ENCODE measurements around the gene CMIP.

DNA sequence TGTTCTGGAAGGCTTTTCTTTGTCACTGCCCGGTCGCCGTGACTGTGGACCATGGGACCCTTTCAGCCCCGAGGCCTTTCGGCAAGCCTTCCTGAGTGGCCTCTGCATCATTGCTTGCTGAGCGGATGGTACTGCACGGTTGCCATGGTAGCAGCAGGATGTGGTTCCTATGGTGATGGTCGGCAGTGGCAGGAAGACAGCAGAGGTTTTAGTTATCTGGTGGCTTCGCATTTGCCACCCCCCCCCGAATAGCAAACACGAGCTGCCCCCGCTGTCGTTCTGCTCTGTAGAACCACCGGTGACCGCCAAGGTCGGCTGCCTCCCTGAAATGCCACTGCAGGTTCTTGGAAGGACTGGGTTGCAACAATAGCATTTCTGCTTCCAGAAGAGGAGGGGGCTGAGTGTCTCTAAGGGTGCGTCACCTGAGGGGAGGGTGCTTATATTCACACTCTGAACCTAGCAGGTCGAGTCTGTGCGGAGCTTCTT is 76.6 kb downstream of the CMIP start:
- TF ChIP-seq RAD21 (conservative IDR thresholded peaks at IDR 0.05) (peak; percentile 55), SMC3 (conservative IDR thresholded peaks at IDR 0.05; ENCODE audit: poor library complexity) (peak; percentile 64), POLR2AphosphoS5 (IDR thresholded peaks at IDR 0.05) (peak; percentile 76), EP300 (conservative IDR thresholded peaks at IDR 0.05; ENCODE audit: poor library complexity, severe bottlenecking) (peak; percentile 88), CTCF (IDR thresholded peaks at IDR 0.05; ENCODE audit: poor library complexity, severe bottlenecking) (peak; percentile 27)
